Osteoblast (primary cell): ENCODE results near the gene NTM. TPM values are rescaled to one million over a fixed set of nuclear protein-coding genes. Genes with fewer than 3 reads are reported as not detected.

ENCODE experiments used
- DNase-seq: peaks from one replicate; pipeline ENCODE4 v3.0.0; 2011; ENCODE audit warnings: low spot score, mixed read lengths; ENCODE audit not compliant: insufficient read length; ENCODE audit errors: missing footprints
- H2AFZ ChIP-seq: 2 replicates; pipeline ENCODE4 v1.6.0; 2011; ENCODE audit warnings: mild to moderate bottlenecking, low read length
- H3K27ac ChIP-seq: 2 replicates; pipeline ENCODE4 v1.5.1; 2011; ENCODE audit warnings: mild to moderate bottlenecking, low read depth, low read length, moderate library complexity
- H3K27me3 ChIP-seq: 2 replicates; pipeline ENCODE4 v1.6.0; 2012; ENCODE audit warnings: mild to moderate bottlenecking, control low read depth, inconsistent platforms, low read length, moderate library complexity; ENCODE audit not compliant: insufficient read depth
- H3K36me3 ChIP-seq: 2 replicates; pipeline ENCODE4 v1.5.1; 2011; ENCODE audit warnings: mild to moderate bottlenecking, low read length, control low read depth, moderate library complexity; ENCODE audit not compliant: insufficient read depth
- H3K4me1 ChIP-seq: 2 replicates; pipeline ENCODE4 v1.5.1; 2011; ENCODE audit warnings: mild to moderate bottlenecking, low read length, control low read depth, moderate library complexity; ENCODE audit not compliant: insufficient read depth
- H3K4me2 ChIP-seq: 2 replicates; pipeline ENCODE4 v1.6.0; 2011; ENCODE audit warnings: mild to moderate bottlenecking, low read length; ENCODE audit not compliant: insufficient read depth
- H3K4me3 ChIP-seq: fragments of 200-600 bp; sonication (generic); 3 replicates; pipeline ENCODE4 v1.5.1; 2012; ENCODE audit warnings: mild to moderate bottlenecking, low read length, inconsistent platforms; ENCODE audit not compliant: insufficient read depth
- H3K79me2 ChIP-seq: 2 replicates; pipeline ENCODE4 v1.6.0; 2012; ENCODE audit warnings: mild to moderate bottlenecking, low read length, control low read depth, inconsistent platforms; ENCODE audit not compliant: insufficient read depth
- H3K9me3 ChIP-seq: 2 replicates; pipeline ENCODE4 v1.5.1; 2011; ENCODE audit warnings: low read depth, low read length, control low read depth
- H4K20me1 ChIP-seq: 2 replicates; pipeline ENCODE4 v1.6.0; 2012; ENCODE audit warnings: mild to moderate bottlenecking, low read length, control low read depth; ENCODE audit not compliant: insufficient read depth
- CTCF ChIP-seq: IDR thresholded peaks from 2 replicates; pipeline ENCODE4 v1.5.1; 2011; ENCODE audit warnings: mild to moderate bottlenecking, low read depth, low read length, moderate library complexity; ENCODE audit errors: extremely low read depth
- total RNA-seq: library from RNA; depleted of rRNA; stranded (reverse); fragments of >200 nt; gene quantifications from 2 replicates; pipeline ENCODE4 v1.2.3, GENCODE V29; 2012

Gene NTM
- total RNA-seq, 1 donor, result 48.1 TPM

GRCh38 chr11:131498631-131499160, 128.3 kb downstream of the NTM start:
- no peaks in the 10 kb centered on the region for H3K9me3 ChIP-seq
- no peak overlapping the region for H2AFZ ChIP-seq
- no peak overlapping the region for H3K4me3 ChIP-seq
- H3K4me1 ChIP-seq, result no peaks in the 10 kb centered on the region
- H3K27ac ChIP-seq, result no peak overlapping the region
- TF ChIP-seq CTCF, result no peak
- H3K4me2 ChIP-seq, result no peak overlapping the region
- H3K27me3 ChIP-seq, result no peaks in the 10 kb centered on the region
- H4K20me1 ChIP-seq, result no peaks in the 10 kb centered on the region
- DNase-seq, result no peak
- no peaks in the 10 kb centered on the region for H3K36me3 ChIP-seq
- H3K79me2 ChIP-seq, result no peaks in the 10 kb centered on the region

GRCh38 chr11:131499199-131499598, 128.8 kb downstream of the NTM start:
- no peaks in the 10 kb centered on the region for H3K9me3 ChIP-seq

GRCh38 chr11:131503017-131503416, 132.6 kb downstream of the NTM start:
- Histone ChIP-seq H3K4me3 (no peak overlapping the region), H3K9me3 (no peaks in the 10 kb centered on the region), H2AFZ (no peak overlapping the region), H3K4me1 (no peaks in the 10 kb centered on the region), H3K4me2 (no peak overlapping the region), H4K20me1 (no peaks in the 10 kb centered on the region), H3K27me3 (peaks cover 2% of the 10 kb centered on the region), H3K27ac (no peak overlapping the region), H3K79me2 (no peaks in the 10 kb centered on the region), H3K36me3 (no peaks in the 10 kb centered on the region)
- no peak for TF ChIP-seq CTCF
- no peak for DNase-seq

More at GRCh38 chr11:131499199-131499598, 128.8 kb downstream of the NTM start:
- Histone ChIP-seq H3K36me3 (no peaks in the 10 kb centered on the region), H3K4me2 (no peak overlapping the region), H3K27me3 (no peaks in the 10 kb centered on the region), H3K4me1 (no peaks in the 10 kb centered on the region), H3K27ac (no peak overlapping the region), H2AFZ (no peak overlapping the region), H3K79me2 (no peaks in the 10 kb centered on the region), H4K20me1 (no peaks in the 10 kb centered on the region), H3K4me3 (no peak overlapping the region)
- no peak for DNase-seq
- TF ChIP-seq CTCF, result no peak

GRCh38 chr11:131504199-131504949, 134.0 kb downstream of the NTM start:
- no peak for TF ChIP-seq CTCF
- no peak for DNase-seq
- Histone ChIP-seq H2AFZ (no peak overlapping the region), H3K27me3 (peaks cover 2% of the 10 kb centered on the region), H4K20me1 (no peaks in the 10 kb centered on the region), H3K4me3 (no peak overlapping the region), H3K36me3 (no peaks in the 10 kb centered on the region), H3K4me2 (no peak overlapping the region), H3K4me1 (no peaks in the 10 kb centered on the region), H3K9me3 (no peaks in the 10 kb centered on the region), H3K79me2 (no peaks in the 10 kb centered on the region), H3K27ac (no peak overlapping the region)
